GM18909 (cell line): ENCODE data around the gene ZDHHC11.
"Not testable (repeated sequence)": the region's sequence is repeated elsewhere in the genome, so short reads cannot be mapped to it uniquely, and the experiment has no call there.

ENCODE experiments used
- ATAC-seq: cut with Tn5 transposase; IDR thresholded peaks from one replicate; pipeline ENCODE4 v1.9.1; 2021; ENCODE audit warnings: mild to moderate bottlenecking; ENCODE audit not compliant: unreplicated experiment, poor library complexity

ZDHHC11 gene

GRCh38 chr5:765948-766631 is 84.7 kb downstream of the ZDHHC11 start:
- ATAC-seq: no peak

DNA sequence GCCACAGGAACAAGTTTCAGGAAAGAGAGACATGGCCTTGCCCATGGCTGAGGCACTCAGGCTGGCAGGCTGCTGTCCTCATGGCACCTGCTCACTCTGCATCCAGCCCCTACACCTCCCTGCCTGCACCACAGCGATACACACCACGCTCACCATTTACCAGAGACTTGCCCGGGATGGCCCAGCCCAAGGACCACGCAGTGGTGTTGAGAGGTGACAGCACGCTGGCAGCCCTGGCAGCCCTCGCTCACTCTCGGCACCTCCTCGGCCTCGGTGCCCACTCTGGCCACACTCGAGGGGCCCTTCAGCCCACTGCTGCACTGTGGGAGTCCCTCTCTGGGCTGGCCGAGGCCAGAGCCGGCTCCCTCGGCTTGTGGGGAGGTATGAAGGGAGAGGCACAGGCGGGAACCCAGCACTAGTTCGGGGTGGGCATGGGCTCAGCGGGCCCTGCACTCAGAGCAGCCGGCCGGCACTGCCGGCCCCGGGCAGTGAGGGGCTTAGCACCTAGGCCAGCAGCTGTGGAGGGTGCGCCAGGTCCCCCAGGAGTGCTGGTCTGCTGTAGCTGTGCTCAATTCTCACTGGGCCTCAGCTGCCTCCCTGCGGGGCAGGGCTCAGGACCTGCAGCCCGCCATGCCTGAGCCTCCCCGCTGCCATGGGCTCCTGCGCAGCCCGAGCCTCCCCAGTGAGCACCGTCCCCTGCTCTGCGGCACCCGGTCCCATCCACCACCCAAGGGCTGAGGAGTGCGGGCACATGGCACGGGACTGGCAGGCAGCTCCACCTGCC is 86.6 kb downstream of the ZDHHC11 start:
- ATAC-seq: no peak

GRCh38 chr5:763397-763796 is 87.4 kb downstream of the ZDHHC11 start:
- no peak for ATAC-seq

- not testable (repeated sequence) for ATAC-seq
These were observed 87.8 kb downstream of the ZDHHC11 start for GRCh38 chr5:762996-763395.

DNA sequence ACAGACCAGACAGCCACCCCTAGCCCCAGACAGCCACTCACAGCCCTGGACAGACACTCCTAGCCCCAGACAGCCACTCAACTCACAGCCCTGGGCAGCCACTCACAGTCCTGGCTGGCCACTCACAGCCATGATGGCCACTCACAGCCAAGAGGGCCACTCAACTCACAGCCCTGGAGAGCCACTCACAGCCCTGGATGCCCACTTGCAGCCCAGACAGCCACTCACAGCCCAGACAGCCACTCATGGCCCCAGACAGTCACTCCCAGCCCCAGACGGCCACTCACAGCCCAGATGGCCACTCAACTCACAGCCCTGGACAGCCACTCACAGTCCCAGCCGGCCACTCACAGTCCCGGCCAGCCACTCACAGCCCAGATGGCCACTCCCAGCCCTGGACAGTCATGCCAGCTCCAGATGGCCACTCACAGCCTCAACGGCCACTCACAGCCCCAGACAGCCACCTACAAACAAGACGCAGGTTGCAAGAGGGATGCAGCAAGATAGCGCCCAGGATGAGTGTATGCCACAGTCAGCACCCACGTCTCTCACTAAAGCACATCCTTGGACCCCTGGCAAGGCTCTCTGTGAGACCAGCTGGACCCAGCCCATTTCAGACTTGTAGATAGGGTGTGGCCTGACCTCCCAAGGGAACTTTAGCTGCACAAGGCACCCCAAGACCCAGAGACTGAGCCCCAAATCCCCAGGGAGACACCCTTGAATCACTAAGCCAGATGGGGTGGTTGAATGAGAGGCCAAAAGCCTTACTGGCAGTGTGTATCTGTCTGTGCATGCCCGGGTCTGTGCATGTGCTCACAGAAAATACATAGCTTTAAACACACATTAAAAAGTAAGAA is 88.7 kb downstream of the ZDHHC11 start:
- no peak for ATAC-seq

DNA sequence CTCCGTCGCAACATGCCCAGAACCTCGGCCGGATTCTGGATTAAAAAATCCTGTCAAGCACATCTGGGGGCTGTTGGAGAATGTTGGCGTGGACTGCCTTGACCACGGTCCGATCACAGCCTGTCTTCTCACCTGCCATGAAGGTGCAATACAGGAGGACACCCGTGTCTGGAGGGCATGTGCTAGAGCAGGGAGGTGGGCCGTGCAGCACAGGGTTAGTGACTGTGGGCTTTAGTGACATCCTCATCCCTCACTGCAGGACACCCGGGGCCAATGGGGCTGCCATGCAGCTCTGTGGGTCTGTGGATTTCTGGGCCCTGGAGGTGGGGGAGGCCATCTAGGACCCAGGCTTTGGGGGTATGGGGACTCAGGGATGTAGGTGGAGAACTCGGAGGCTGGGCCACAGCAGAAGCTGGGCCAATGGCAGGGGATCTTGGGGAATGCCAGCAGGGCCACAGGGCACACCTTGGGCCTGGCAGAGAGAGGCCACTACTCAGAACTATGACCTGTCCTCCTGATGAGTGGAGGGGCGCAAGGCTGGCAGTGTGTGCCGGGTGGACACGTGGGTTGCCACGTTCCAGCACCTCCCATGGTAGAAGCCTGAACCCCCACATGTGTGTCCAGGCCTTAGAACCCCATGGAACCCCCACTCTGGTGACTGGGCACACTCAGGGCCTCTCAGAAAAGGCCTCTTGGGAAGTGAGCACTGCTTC is 89.6 kb downstream of the ZDHHC11 start:
- no peak for ATAC-seq

DNA sequence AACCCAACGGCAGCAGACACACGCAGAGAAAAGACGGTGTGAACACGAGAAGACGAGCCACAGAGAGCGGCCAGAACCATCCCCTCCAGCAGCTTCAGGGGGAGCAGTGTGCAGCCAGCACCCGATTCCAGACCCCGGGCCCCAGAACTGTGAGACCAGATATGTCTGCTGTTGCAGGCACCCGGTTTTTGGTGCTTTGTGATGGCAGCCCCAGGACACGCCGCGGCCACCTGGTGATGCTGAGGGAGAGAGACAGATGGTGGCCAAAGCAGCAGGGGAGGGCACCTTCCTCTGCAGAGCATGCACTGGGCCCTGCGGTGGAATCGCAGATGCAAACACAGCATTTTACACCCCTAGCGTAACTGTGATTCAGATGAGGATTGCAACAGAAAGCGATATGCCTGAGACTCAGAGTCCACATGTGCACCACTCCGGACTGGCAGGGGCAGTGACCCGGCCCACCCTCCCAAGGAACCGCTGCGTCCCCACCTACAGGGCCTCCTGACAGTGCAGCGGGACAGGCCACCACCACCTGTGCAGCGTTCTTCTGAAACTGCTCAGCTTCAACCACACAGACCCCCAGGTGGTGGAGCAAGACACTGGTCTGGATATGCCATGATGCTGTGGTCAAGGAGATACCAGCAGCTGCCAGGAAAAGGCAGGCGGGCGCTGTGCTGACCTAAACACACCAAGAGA is 90.3 kb downstream of the ZDHHC11 start:
- ATAC-seq: no peak

DNA sequence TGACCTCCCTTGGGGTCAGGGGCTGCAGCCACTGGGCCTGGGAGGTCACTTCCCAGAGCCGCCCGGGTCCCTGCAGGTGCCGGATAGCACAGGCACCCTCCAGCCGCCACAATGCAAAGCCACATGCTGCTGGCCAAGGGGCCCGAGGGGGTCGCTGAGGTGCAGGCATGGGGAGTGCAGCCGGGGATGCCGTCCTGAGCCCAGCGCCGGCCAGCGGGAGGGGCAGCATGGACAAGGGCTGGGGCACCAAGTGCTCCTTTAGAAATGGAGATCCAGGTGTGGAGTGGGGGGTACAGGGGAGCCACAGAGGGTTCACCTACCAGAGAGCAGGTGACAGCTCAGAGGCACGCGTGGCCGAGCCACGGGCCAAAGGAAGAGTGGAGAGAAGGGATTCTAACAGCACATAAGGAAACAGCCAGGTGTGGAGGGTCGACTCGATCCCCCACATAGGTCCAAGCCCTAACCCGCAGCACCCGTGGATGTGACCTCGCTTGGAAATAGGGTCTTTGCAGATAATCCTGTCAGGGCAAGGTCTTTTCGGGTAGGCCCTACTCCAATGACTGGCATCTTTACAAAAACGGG is 90.9 kb downstream of the ZDHHC11 start:
- no peak for ATAC-seq

DNA sequence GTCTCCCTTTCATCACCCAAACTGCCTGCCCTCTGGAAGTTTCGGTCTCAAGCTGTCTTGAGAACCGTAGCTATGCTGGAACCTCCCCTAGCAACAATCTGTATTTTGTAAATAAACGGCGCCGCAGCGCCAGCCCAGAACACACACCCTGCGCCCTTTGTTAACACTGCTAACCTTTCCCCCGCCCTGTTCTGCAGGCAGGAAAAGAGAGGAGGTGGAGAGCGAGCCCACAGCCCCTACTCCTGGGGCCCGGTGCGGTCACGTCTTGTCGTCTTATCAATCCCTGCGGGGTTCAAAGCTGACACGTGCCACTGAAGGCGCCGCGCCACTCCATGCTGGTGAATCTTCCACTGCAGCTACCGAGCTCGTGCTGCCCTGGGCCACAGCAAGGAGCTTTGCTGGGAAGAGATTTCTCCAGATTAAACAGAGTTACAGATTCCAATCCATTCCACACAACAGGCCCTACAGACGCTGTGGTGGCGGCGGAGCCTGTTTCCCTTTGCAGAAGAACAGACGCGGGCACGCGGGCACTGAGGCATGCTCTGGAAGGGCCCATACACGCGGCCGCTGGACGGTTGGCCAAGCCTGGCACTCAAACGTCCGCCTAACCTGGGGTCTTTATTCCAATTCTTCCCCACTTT is 91.6 kb downstream of the ZDHHC11 start:
- no peak for ATAC-seq

- no peak for ATAC-seq
These were observed 92.1 kb downstream of the ZDHHC11 start for GRCh38 chr5:758698-759053.

- ATAC-seq: no peak
These were observed 92.7 kb downstream of the ZDHHC11 start for GRCh38 chr5:757931-758697.

DNA sequence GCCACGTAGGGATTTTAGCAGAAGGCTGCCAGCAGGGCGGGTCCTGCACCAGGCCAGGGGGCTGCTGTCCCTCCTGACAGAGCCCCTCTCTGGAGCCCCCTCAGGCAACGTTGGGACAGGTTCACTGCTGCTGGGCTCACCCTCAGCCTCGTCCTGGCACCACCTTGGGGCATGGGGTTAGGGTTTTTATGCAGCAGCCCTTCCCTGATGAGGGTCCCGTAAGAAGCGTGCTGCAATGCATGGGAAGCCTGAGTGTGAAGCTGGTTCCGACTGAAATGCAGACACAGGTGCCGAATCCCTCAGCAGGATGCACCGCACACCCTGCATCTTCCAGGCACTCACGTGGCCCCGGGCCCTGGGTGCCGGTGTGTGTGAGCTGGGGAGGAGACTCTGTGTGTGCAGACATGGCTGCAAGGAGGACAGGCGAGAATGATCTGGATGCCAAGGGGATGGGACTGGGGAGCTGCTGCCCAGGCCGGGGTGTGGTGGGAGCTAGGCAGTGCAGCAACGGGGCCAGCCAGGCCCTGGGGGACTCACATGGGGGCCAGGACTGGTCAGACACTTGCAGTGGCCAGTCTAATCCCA is 93.3 kb downstream of the ZDHHC11 start:
- ATAC-seq: no peak

- ATAC-seq: no peak
These were observed 93.9 kb downstream of the ZDHHC11 start for GRCh38 chr5:756865-757345.

GRCh38 chr5:756171-756570 is 94.6 kb downstream of the ZDHHC11 start:
- ATAC-seq: no peak

- not testable (repeated sequence) for ATAC-seq
These were observed 96.6 kb downstream of the ZDHHC11 start for GRCh38 chr5:754143-754632.

- not testable (repeated sequence) for ATAC-seq
These were observed 97.1 kb downstream of the ZDHHC11 start for GRCh38 chr5:753567-754142.

DNA sequence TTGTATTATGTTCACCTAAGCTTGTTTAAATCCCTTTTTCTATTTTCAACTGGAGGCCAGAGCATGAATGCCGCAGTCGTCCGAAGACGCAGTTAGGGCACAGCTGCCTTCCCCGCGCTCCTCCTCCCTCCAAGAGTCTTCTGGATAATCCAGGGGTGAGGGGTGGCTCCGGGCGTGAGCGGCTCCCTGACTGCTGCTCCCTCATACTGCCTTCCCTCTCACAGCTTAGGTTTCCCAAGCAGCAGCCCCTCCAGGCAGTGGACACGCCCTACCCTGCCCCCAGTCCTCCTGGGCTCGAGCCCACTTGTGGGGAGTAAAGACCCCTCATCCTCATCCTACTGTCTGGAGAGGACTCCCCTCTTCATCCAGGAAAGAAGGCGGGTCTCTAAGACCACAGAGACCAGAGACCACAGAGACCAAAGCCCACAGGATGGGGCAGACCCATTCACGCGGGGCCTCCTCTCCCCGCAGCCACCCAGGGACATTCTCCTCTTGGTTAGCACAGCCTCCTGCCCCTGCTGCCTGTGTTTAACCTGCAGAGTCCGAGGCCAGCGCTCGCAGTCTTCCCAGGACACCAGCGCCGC is 98.2 kb downstream of the ZDHHC11 start:
- ATAC-seq: not testable (repeated sequence)
